WI38 (cell line): Measurements from ENCODE around the gene MRC2.

Experiments used
- H3K4me3 ChIP-seq: 2 replicates; pipeline ENCODE4 v1.5.1; 2011; ENCODE audit warnings: low read depth, mild to moderate bottlenecking, control low read depth, low read length
- TF ChIP-seq, protein P1 (sequence below): IDR thresholded peaks from 2 replicates; pipeline ENCODE4 v1.5.1; 2012; ENCODE audit warnings: low read depth, mild to moderate bottlenecking, control low read depth, low read length

The MRC2 gene

DNA sequence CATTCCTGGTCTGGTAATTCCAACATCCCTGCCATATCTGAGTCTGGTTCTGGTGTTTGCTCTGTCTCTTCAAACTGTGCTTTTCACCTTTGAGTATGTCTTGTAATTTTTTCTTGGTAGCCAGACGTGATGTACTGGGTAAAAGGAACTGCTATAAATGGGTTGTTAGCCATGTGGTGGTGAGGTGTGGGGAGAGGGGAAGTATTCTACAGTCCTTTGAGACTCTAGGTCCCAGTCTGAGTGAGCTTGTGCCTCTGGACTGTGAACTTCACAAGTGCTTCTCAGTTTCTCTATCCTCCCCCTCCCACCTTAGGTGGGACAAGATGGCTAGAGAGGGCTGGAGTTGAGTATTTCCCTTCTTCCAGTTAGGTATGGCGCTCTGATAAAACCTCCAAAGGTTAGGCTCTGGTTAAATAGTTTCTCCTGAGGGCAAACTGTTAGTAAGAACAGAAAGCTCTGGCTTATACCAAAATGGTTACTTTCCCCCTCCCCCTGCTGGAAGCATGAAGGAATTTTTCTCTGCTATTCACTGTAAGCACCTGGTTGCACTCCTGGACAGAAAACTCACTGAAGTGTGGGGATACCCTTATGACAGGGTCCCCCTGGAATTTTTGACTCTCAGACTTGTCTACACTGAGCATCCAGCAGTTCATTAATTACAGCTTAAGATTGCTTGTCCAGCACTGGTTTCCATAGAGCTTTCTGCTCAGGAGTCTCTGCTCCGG lies 92.8 kb downstream of the MRC2 start:
- no peak overlapping the region for H3K4me3 ChIP-seq
- TF ChIP-seq, protein P1, sequence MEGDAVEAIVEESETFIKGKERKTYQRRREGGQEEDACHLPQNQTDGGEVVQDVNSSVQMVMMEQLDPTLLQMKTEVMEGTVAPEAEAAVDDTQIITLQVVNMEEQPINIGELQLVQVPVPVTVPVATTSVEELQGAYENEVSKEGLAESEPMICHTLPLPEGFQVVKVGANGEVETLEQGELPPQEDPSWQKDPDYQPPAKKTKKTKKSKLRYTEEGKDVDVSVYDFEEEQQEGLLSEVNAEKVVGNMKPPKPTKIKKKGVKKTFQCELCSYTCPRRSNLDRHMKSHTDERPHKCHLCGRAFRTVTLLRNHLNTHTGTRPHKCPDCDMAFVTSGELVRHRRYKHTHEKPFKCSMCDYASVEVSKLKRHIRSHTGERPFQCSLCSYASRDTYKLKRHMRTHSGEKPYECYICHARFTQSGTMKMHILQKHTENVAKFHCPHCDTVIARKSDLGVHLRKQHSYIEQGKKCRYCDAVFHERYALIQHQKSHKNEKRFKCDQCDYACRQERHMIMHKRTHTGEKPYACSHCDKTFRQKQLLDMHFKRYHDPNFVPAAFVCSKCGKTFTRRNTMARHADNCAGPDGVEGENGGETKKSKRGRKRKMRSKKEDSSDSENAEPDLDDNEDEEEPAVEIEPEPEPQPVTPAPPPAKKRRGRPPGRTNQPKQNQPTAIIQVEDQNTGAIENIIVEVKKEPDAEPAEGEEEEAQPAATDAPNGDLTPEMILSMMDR: no peak

DNA sequence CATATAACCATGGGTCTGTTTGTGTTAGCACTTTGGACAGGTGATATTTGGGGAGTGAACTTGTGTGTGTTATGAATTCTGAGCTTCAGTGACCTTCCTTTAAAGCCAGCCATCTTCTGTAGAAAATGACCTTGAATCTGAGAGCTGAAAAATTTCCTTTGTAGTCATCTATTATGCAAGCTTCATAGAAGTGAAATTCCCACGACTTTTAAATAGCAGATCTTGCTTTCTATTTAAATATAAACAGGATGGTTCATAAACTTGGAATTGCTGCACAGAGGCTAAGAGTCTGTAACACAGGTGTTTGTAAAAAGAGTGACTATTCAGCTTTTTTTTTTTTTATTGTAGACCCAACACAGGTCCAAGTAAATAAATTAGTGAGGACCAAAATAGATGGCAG lies 95.2 kb downstream of the MRC2 start:
- TF ChIP-seq, protein P1: no peak
- no peak overlapping the region for H3K4me3 ChIP-seq

DNA sequence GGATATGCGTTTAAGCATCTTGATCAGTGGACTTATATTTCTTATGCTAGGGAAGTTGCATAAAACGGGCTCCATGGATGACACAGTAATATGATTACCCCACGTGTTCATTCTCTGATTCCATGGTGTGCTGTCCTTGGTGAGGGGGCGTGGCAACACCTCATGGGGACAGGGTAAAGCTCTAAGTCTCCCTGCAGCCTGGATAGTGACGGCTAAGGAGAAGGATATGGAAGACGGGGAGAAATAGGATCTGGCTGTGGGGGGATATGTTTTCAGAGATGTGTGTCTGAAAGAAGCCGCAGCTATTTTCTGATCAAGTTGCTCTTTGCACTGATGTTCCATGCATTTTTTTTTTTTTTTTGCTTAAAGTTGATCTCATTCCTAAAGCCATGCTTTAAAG lies 96.4 kb downstream of the MRC2 start:
- no peak overlapping the region for H3K4me3 ChIP-seq
- TF ChIP-seq, protein P1: no peak

DNA sequence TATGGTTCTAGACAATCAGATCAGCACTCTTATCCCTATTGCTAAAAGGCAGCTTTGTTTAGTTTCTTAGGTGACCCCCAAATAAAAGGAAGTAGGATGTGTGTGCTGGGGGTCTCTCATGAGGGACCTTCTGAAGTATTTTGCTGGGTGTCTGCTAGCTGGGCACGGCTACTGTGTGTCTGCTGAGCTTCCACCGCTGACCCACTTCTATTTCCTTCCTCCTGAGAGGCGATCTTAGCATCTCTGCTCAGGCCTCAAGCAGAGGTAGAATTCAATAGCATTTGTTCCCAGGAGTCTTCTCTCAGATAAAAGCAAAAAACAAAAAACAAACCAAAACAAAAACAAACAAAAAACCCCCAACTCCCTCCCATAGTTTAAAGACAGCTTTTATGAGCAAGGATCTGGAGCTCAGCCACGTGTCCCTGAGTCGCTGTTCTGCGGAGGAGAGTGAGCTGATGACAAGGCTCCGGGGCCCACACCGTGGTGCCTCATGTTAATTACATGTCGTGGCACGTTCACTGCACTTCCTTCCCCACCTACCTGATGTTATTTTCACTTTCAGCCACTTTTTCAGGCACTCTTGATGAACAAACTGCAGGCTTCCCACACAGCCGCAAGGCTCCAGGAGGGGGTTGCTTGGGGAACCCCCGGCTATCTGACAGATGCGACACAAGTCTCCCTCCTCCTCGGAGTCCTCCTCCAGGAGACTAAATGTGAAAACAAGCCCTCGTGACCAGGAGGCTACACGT lies 97.1 kb downstream of the MRC2 start:
- H3K4me3 ChIP-seq: no peak overlapping the region
- TF ChIP-seq, protein P1: no peak

DNA sequence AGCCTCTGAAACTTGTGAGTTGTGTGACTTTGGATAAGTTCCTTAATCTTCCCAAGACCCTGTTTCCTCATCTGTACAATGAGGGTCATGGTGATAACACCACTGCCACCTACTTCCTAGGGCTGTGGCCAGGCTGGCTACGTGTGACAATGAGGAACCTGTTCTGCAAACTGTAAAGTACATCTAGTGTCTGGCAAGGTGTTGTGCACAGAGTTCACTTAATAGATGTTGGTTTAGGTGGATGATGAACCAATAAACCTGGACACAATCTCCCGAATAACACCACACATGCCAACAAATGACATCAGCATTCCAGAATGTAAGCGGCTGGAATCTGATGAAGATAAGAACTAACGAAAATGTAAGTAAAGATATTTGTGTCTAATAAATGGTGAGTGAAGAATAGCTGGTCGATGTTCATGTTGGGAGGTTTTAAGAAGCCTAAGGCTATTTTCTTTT lies 98.3 kb downstream of the MRC2 start:
- H3K4me3 ChIP-seq: no peak overlapping the region
- TF ChIP-seq, protein P1: no peak

DNA sequence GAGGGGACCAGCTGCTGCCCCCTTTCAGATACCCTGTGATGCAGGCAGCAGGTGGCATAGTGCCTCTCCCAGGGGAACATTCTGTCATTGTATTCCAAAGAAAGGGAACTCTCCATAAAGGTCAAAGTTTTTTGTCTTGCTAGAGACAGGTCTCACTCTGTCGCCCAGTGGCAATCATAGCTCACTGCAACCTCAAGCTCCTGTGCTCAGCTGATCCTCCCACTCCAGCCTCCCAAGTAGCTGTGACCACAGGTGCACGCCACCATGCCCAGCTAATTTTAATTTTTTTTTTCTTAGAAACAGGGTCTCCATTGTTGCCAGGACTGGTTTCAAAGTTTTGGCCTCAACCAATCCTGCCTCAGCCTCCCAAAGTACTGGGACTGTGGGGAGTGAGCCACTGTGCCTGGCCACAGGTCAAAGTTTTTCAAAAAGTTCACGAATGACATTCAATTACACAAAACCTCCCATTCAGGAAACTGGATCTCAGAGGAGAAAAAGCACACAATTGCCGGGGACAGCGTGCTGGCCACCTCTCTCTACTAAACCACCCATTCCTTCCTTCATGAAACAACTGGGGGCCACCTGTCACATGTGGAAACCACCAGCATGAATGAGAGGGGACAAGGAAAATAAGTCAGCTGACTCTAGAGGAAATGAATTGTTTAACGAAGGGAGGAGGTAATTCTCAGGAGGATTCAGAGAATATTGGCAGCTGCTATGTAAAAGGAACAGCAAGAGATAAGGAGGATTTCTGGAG lies 100.6 kb downstream of the MRC2 start:
- TF ChIP-seq, protein P1: no peak
- no peak overlapping the region for H3K4me3 ChIP-seq
